Right atrium auricular region (tissue), 2 donors: ENCODE results near the gene GRM7. TPM values are rescaled to one million over a fixed set of nuclear protein-coding genes. Genes with fewer than 3 reads are reported as not detected.

Source experiments
- DNase-seq: peaks from one replicate; pipeline ENCODE4 v3.0.0-alpha.2; 2019; ENCODE audit warnings: low spot score
- H3K27ac ChIP-seq, 2 donors: fragments of 200-600 bp; sonication (generic); 1 replicate in 1 of 2; 2 replicates in 1 of 2; pipeline ENCODE4 v1.5.1; 2016 to 2019
- H3K27me3 ChIP-seq, 2 donors: fragments of 200-600 bp; sonication (generic); one replicate each; pipeline versions ENCODE4 v1.5.1 to v1.6.0; 2017 to 2019
- H3K36me3 ChIP-seq: fragments of 200-600 bp; sonication (generic); one replicate; pipeline ENCODE4 v1.5.1; 2016
- H3K4me1 ChIP-seq, 2 donors: fragments of 200-600 bp; sonication (generic); one replicate each; pipeline versions ENCODE4 v1.5.1 to v1.6.0; 2017 to 2019
- H3K4me3 ChIP-seq, 2 donors: fragments of 200-600 bp; sonication (generic); 1 replicate in 1 of 2; 2 replicates in 1 of 2; pipeline ENCODE4 v1.5.1; 2017 to 2019; ENCODE audit warnings: mild to moderate bottlenecking in 1 of 2, moderate library complexity in 1 of 2
- H3K9me3 ChIP-seq, 2 donors: fragments of 200-600 bp; sonication (generic); one replicate each; pipeline ENCODE4 v1.5.1; 2019
- CTCF ChIP-seq, 2 donors: fragments of 200-600 bp; sonication (generic); IDR thresholded peaks; one replicate each; pipeline ENCODE4 v1.5.1; 2019; ENCODE audit warnings: antibody characterized with exemption in 2 of 2
- total RNA-seq, 2 donors: library from RNA; depleted of rRNA; stranded (reverse); fragments of >200 nt; gene quantifications; one replicate each; pipeline ENCODE4 v1.1.0, GENCODE V29; 2016

The GRM7 gene
- total RNA-seq, 2 donors from 2014 or later: not detected

DNA sequence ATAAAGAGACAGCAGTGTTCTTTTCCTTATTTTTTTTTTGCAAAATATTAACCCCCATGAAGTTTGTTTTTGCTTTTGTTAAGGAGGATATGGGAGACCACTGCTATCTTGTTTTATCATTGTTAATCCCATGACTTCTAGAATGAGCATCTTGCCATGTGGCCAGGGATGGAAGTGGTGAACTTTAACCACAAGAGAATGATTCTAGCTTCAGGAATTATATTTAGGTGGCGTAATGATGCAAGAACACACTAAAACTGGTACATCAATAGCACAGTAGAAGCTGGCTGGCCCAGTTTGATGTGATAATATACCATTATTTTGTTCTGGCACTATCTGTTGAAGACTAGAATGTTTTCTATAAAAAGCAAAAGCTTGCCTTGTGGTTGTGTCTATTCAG, 720.9 kb downstream of the GRM7 start:
- H3K27ac ChIP-seq: no peak overlapping the region
- H3K4me3 ChIP-seq: no peak overlapping the region
- no peak for DNase-seq
- no peaks in the 10 kb centered on the region for H3K36me3 ChIP-seq
- TF ChIP-seq CTCF (IDR thresholded peaks at IDR 0.05): no peak
- H3K27me3 ChIP-seq: no peaks in the 10 kb centered on the region
- no peaks in the 10 kb centered on the region for H3K9me3 ChIP-seq
- no peaks in the 10 kb centered on the region for H3K4me1 ChIP-seq

DNA sequence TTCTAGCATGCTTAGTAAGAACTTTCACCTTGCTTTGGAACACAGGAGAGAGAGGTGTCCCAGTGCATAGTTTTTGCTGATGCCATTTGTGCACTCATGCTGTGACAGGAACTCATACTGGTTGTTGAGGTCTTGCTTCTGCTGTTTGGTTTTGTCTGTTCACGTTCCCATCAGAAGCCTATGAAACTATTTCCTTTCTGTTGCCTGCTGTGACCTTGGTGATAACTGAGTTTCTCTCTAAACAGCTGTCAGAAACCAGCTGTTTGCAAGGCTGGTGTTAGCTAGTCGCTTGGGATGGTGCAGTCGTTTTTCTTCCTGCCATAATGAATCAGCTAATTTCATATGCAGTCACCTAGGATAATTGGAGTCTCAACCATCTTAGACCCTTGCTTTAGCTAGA, 724.1 kb downstream of the GRM7 start:
- Histone ChIP-seq H3K4me1 (no peaks in the 10 kb centered on the region), H3K36me3 (no peaks in the 10 kb centered on the region), H3K4me3 (no peak overlapping the region), H3K27me3 (no peaks in the 10 kb centered on the region), H3K9me3 (no peaks in the 10 kb centered on the region), H3K27ac (no peak overlapping the region)
- no peak for DNase-seq
- no peak for TF ChIP-seq CTCF (IDR thresholded peaks at IDR 0.05)

- Histone ChIP-seq H3K27me3 (no peaks in the 10 kb centered on the region), H3K4me3 (no peak overlapping the region), H3K9me3 (no peaks in the 10 kb centered on the region), H3K27ac (no peak overlapping the region), H3K36me3 (no peaks in the 10 kb centered on the region), H3K4me1 (no peaks in the 10 kb centered on the region)
- no peak for DNase-seq
- TF ChIP-seq CTCF (IDR thresholded peaks at IDR 0.05): no peak
Observed at GRCh38 chr3:7588236-7588635, 727.3 kb downstream of the GRM7 start.

DNA sequence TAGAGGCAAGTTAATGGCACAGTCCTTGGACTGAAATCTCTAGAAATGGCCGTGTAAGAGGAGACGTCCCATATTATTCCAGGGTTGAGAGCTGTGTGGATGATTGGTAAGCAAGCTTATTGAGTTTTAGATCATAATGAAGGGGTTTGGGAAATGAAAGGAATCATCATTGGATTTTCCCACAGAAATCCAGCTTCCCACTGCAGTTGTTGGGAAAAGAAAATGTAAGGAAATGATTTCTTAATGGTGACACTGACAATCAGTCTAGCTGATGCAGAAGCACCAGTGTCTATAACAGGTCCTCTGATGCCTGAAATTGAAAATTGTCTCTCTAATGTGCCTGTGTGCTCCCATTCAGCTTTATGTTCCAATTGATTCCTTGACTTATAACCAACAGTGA, 728.6 kb downstream of the GRM7 start:
- H3K4me1 ChIP-seq: no peaks in the 10 kb centered on the region
- no peaks in the 10 kb centered on the region for H3K9me3 ChIP-seq
- TF ChIP-seq CTCF (IDR thresholded peaks at IDR 0.05): no peak
- no peak overlapping the region for H3K27ac ChIP-seq
- H3K4me3 ChIP-seq: no peak overlapping the region
- no peaks in the 10 kb centered on the region for H3K36me3 ChIP-seq
- no peak for DNase-seq
- no peaks in the 10 kb centered on the region for H3K27me3 ChIP-seq

GRCh38 chr3:7602297-7602696, 741.4 kb downstream of the GRM7 start:
- no peak for TF ChIP-seq CTCF (IDR thresholded peaks at IDR 0.05)
- Histone ChIP-seq H3K36me3 (no peaks in the 10 kb centered on the region), H3K27me3 (no peaks in the 10 kb centered on the region), H3K4me3 (no peak overlapping the region), H3K4me1 (no peaks in the 10 kb centered on the region), H3K9me3 (no peaks in the 10 kb centered on the region), H3K27ac (no peak overlapping the region)
- no peak for DNase-seq

DNA sequence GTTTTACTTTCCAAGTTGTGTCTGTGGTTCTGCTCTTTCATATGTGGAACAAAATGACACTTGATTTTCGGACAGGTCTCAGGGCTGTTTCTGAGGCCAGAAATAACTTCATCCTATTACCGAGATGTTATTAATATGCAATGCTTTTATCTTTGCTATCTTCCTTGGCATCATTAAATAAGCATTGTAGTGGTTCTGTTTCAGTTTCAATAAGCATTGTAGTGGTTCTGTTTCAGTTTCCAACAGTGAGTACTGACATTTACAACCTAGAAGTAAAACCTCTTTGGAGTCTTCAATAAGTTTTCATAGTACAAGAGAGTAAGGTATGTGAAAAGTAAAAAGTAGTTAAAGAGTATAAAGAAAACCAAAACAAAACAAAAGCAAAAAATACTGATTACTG, 746.2 kb downstream of the GRM7 start:
- Histone ChIP-seq H3K27me3 (no peaks in the 10 kb centered on the region), H3K4me3 (no peak overlapping the region), H3K9me3 (no peaks in the 10 kb centered on the region), H3K27ac (no peak overlapping the region), H3K4me1 (no peaks in the 10 kb centered on the region), H3K36me3 (no peaks in the 10 kb centered on the region)
- no peak for DNase-seq
- TF ChIP-seq CTCF (IDR thresholded peaks at IDR 0.05): no peak
